Measurements from ENCODE around the gene PRKAA2.
A peak's percentile ranks its signal among the peaks of the same experiment; 100 is the strongest.
"Not testable (repeated sequence)": the region's sequence is repeated elsewhere in the genome, so short reads cannot be mapped to it uniquely, and the experiment has no call there.

Gene PRKAA2

DNA sequence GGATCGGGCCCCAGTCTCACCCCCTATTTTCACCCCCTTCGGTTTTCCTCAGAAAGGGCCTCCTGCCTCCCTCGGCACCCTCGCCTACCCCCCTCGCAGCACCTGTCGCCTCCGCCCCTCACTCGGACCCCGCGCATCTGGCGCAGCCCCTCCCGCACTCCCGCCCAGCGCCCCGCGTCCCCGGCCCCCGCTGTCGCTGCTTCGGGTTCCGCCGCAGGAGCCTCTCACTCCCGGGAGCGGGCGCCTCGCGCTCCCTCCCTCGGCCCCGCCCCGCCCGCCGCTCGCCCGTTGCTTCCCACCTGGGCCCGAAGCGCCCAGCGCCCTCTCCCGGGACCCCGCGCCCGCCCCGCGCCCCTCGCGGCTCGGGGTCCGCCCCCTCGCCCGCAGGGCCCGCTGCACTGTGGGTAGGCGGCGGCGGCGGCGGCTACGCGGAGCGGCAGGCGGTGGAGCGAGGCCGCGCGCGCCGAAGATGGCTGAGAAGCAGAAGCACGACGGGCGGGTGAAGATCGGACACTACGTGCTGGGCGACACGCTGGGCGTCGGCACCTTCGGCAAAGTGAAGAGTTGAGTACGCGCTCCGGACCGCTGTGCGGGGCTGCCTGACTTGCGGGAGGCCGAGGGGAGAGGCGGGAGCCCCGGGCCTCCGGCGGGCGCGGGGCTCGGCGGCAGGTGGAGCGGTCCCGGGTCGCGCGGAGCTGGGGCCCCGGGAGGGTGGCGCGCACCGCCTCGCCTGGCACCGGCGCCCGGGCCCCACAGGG is at the start of gene PRKAA2:
TSS of gene PRKAA2 (plus strand) at position 396 of the 758 bp plus-strand sequence. CDS start at position 470, 74 bp downstream.
- no peak for FAIRE-seq

GRCh38 chr1:56595397-56596191 is 49.5 kb upstream of the PRKAA2 start:
- FAIRE-seq, result not testable (repeated sequence)

- not testable (repeated sequence) for FAIRE-seq
Measured at GRCh38 chr1:56610097-56610496, 35.0 kb upstream of the PRKAA2 start.

DNA sequence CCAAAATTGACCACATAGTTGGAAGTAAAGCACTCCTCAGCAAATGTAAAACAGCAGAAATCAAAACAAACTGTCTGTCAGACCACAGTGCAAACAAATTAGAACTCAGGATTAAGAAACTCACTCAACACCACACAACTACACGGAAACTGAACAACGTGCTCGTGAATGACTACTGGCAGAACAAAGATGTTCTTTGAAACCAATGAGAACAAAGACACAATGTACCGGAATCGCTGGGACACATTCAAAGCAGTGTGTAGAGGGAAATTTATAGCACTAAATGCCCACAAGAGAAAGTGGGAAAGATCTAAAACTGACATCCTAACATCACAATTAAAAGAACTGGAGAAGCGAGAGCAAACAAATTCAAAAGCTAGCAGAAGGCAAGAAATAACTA is 34.3 kb upstream of the PRKAA2 start:
- FAIRE-seq, result not testable (repeated sequence)

DNA sequence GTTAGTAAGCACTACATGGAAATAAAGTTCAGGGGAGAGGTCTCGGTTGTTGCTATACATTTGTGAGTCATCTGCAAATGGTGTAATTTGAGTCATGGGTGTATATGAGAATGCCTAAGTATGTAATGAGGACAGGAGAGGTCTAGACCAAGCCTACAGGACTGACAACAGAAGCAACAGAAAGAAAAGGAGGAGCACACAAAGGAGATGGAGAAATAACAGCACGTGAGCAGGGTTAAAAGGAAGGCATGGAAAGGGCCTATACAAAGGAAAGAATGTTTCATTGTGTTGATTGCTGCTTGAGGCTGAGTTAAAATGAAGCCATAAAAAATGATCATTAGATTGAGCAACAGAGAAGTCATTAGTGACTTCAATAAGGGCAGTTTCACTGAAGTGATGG is 28.0 kb upstream of the PRKAA2 start:
- FAIRE-seq, result no peak

DNA sequence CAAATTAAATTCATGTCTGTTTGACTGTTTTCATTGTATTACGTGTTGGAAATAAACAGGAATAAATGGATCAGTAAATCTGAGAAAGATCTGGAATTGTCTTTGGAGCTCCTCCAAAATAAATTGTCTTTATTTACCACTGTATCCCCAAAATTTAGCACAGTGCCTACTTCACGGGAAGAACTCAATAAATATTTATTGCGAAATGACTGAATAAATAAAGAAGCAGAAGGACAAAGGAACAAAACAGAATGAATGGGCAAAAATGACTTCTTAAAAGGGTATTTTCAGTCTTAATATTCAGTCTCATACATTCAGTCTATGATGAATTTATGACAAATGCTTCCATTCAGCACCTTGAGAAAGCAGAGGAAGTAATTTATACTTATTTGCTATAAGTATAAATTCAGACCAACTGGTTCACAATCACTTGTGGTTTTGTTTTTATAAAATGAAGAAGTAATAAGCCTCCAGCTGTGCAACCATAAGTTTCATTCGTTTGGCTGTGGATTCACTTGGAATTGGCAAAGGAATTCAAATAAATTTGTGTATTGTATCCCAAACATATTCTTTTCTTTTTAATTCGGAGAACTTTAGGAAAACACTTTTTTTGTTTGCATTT is 19.2 kb upstream of the PRKAA2 start:
- no peak for FAIRE-seq

DNA sequence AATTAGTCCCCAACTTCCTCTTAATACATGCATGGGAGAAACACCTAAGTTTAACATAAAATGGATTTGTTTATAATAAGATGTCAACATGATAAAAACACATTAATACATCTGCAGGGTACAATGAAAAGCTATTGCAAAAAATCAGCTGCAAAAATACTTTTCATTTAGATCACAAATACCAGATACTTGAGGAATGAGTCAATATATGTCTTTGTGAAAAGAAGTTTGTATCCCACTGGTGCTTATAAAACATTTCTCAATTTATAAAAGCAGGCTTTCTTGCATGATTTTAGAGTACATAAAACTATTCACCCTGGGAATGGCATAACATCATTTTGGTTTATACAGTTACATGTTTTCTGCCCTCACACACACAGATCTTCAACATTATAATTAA is 18.6 kb upstream of the PRKAA2 start:
- no peak for FAIRE-seq

GRCh38 chr1:56627019-56627635 is 18.0 kb upstream of the PRKAA2 start:
- FAIRE-seq, result no peak

DNA sequence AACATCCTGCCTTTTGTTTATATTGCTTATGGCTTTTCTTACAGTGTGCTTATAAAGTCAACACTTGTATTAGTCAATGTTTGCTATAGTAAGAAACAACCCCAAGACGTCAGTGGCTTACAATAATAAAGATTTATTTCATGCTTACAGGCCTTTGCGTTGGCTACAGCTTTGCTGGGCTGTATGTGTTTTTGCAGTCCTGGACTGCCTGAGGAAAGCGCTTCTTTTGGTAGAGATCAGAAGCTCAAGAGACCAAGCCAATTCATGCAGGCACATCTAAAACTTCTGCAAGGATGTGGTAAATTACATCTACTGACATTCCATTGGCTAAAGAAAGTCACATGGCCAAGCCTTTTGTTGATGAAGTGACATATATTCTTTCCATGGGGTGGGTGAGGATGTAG is 17.5 kb upstream of the PRKAA2 start:
- FAIRE-seq, result no peak

- FAIRE-seq, result no peak
Measured at GRCh38 chr1:56630786-56631185, 14.3 kb upstream of the PRKAA2 start.

GRCh38 chr1:56631901-56632300 is 13.2 kb upstream of the PRKAA2 start:
- FAIRE-seq, result no peak

DNA sequence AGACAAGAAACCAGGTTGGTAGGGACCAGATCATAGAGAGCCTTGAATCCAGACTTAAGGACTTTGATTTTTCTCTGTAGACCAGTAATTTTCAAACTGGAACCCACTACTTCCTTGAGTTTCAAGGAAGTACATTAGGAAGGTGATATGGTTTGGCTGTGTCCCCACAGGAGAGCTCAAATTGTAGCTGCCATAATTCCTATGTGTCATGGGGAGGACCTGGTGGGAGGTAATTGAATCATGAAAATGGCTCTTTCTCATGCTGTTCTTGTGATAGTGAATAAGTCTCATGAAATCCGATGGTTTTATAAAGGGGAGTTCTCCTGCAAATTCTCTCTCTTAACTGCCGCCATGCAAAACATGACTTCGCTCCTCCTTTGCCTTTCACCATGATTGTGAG is 10.1 kb upstream of the PRKAA2 start:
- no peak for FAIRE-seq

DNA sequence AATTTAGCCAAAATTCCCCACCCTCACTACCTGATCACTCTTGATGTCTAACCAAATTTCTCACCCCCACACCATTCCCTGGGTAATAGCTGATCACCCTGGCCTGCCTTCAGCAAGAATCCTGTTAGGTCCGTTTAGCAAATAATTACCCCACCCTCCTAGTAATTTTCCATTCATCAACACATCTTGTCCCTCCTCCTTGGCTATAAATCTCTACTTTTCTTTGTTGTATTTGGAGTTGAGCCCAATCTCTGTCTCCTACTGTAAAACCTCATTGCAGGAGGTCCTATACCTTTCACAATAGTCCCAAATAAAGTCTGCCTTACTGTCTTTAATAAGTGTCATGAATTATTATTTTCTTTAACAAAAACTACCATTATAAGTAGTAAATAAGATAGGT is 6.9 kb upstream of the PRKAA2 start:
- no peak for FAIRE-seq

- peak; percentile 98 for FAIRE-seq
Measured at GRCh38 chr1:56639211-56639610, 5.9 kb upstream of the PRKAA2 start.

- no peak for FAIRE-seq
Measured at GRCh38 chr1:56643661-56644060, 1.5 kb upstream of the PRKAA2 start.

- FAIRE-seq, result no peak
Measured at GRCh38 chr1:56644064-56644918, 823 bp upstream of the PRKAA2 start.

GRCh38 chr1:56645677-56646305 is 677 bp downstream of the PRKAA2 start:
- no peak for FAIRE-seq

- FAIRE-seq, result no peak
Measured at GRCh38 chr1:56646611-56647010, 1.5 kb downstream of the PRKAA2 start.

DNA sequence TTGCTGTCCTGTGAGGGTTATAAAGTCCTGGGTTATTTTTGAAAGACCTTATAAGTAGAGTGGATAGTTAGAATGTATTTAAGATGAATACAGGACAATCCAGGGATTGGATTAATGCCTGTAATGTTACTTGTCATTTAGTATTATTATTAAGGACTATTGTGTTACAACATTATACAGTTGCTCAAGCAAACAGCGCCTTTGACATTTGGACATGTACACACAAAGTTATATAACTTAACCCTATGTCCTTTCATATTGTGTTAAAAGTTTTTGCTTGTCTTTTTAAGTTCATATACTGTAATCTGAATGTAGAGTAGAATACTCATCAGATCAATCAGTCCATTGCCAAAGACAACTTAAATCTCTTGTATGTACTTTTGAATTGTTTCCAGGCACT is 2.0 kb downstream of the PRKAA2 start:
- FAIRE-seq, result no peak

- FAIRE-seq, result no peak
Measured at GRCh38 chr1:56648546-56648945, 3.4 kb downstream of the PRKAA2 start.

GRCh38 chr1:56654126-56654923 is 9.2 kb downstream of the PRKAA2 start:
- no peak for FAIRE-seq

All from islet of Langerhans (tissue), 1 donor.